ENCODE data around the gene SPATA46.

Gene SPATA46

DNA sequence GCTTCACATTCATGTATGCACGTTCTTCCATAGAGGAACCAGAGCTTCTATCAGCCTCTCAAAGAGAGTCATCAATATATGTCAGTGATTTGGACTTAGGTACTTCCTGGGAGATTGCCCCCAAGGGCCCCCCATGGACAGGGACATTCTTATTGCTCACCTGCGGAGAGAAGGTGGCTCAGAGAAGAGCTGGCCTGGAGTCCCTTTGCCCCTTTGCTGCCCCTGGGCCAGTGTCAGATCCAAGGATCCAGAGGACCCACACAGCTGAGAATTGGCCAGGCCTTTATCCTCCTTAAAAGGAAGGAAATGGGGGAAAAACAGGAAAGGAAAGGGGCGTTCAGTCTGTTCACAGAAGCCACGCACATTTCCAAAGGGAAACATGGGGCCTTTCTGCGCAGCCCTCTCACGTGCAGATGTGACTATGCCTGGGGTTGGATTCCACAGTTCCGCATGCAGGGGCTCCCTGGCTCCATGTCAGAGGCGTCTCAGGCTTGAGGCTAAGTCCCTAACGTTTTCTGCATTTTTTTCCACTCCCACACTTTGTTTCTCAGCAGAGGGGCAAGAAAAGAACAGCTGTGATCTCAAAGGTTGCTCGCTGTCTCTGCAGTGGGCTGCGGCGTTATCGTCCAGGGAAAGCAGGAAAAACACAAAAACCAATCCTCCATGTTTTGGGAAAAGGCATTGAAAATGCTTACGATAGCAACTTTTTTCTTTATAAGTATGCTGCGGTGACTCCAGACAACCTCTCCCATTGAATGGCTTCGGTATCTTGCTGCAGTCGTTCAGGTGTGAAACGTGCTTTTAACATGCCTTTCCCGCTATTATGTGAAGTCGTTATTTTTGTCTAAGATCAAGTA is 10.8 kb upstream of the SPATA46 start:
- H3K4me3 ChIP-seq (ENCODE audit: low read depth, low read length), result no peak overlapping the region
- TF ChIP-seq, protein P1, sequence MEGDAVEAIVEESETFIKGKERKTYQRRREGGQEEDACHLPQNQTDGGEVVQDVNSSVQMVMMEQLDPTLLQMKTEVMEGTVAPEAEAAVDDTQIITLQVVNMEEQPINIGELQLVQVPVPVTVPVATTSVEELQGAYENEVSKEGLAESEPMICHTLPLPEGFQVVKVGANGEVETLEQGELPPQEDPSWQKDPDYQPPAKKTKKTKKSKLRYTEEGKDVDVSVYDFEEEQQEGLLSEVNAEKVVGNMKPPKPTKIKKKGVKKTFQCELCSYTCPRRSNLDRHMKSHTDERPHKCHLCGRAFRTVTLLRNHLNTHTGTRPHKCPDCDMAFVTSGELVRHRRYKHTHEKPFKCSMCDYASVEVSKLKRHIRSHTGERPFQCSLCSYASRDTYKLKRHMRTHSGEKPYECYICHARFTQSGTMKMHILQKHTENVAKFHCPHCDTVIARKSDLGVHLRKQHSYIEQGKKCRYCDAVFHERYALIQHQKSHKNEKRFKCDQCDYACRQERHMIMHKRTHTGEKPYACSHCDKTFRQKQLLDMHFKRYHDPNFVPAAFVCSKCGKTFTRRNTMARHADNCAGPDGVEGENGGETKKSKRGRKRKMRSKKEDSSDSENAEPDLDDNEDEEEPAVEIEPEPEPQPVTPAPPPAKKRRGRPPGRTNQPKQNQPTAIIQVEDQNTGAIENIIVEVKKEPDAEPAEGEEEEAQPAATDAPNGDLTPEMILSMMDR (IDR thresholded peaks at IDR 0.05; ENCODE audit: low read depth, low read length), result no peak
- in situ Hi-C loops (cut with HindIII; ENCODE audit: low sequenced_read_pairs), result no loop called here
- DNase-seq (ENCODE audit: low read depth, low spot score), result no peak

DNA sequence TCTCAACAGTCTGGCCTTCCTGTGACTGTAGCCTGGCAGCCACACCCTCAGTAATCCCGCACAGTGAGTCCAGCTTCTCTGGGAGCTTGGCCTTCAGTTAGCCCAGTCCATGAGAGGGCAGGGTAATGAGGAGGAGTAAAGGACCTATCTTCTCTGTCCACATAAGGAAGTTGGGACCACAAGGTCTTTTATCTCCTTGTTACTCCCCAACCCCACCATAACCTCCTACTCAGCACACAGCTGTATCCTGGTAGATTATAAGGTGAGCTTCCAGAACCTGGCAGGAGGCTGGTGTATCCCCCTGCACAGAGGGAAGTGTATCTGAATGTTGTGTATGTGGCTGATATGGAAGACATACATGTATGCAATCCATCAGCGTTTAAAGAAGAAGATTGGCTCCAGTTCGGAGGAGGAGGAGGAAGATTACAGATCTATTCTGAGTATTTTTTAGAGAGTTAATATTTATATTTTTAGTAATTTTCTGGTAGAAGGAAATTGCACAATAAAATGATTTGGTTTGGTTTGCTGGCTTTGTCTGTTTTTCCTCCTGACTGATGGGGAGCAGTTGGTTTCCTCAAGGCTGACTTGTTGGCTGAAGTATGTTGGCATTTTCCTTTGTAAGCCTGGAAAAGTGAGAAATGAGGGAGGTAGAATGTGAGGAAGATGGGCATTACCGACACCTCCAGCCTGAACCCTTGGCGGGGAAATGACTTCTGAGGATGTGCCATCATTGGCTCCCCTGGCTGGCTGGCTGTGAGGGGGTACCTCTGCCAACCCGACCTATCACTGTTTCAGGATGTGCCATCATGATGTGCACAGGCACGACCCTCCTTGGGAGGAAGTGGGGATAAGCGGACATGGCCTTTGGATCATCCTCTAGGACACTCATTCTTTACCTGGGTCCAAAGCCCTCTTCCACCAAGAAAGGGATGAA is 9.9 kb upstream of the SPATA46 start:
- in situ Hi-C loops (cut with HindIII; ENCODE audit: low sequenced_read_pairs), result no loop called here
- TF ChIP-seq, protein P1 (IDR thresholded peaks at IDR 0.05; ENCODE audit: low read depth, low read length), result no peak

DNA sequence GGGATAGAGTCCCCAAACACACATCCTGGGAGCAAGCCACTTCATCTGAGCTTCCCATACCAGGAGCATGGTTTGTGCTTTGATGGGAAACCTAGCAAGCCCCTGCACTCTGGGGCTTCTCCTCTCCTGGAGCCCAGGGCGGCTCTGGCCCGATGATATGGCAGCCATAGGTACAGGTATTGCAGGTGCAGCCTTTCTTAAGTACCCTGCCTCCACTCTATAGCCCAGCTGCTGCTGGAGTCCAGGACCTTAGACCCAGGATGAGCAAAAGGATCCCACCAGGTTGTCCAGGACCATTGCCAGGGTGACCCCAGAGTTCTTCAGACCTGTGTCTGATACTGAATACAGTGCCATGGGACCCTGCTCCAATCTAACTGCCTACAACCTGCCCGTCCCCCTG is 9.0 kb upstream of the SPATA46 start:
- in situ Hi-C loops (cut with HindIII; ENCODE audit: low sequenced_read_pairs), result no loop called here
- no peak overlapping the region for H3K4me3 ChIP-seq (ENCODE audit: low read depth, low read length)
- TF ChIP-seq, protein P1 (IDR thresholded peaks at IDR 0.05; ENCODE audit: low read depth, low read length), result no peak
- no peak for DNase-seq (ENCODE audit: low read depth, low spot score)

More for the DNA sequence above, 9.9 kb upstream of the SPATA46 start:
- no peak overlapping the region for H3K4me3 ChIP-seq (ENCODE audit: low read depth, low read length)
- no peak for DNase-seq (ENCODE audit: low read depth, low spot score)

DNA sequence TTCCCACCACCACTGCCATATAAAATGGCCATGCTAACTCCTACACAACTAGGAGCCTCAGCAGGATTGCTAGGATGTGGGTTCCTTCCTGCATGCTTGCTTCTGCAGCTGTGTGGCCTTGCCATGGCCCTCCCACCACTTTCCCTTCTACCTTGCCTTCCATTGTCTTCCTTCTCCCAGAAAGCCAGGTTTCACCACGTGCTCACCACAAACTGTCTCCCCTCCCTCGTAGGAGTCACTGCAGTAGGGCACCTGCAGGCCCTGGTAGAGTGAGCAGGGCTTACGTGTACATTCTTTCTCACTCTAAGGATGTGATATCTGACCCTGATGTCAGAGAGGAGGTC is 8.6 kb upstream of the SPATA46 start:
- H3K4me3 ChIP-seq (ENCODE audit: low read depth, low read length), result no peak overlapping the region
- TF ChIP-seq, protein P1 (IDR thresholded peaks at IDR 0.05; ENCODE audit: low read depth, low read length), result no peak
- no peak for DNase-seq (ENCODE audit: low read depth, low spot score)
- in situ Hi-C loops (cut with HindIII; ENCODE audit: low sequenced_read_pairs), result no loop called here

DNA sequence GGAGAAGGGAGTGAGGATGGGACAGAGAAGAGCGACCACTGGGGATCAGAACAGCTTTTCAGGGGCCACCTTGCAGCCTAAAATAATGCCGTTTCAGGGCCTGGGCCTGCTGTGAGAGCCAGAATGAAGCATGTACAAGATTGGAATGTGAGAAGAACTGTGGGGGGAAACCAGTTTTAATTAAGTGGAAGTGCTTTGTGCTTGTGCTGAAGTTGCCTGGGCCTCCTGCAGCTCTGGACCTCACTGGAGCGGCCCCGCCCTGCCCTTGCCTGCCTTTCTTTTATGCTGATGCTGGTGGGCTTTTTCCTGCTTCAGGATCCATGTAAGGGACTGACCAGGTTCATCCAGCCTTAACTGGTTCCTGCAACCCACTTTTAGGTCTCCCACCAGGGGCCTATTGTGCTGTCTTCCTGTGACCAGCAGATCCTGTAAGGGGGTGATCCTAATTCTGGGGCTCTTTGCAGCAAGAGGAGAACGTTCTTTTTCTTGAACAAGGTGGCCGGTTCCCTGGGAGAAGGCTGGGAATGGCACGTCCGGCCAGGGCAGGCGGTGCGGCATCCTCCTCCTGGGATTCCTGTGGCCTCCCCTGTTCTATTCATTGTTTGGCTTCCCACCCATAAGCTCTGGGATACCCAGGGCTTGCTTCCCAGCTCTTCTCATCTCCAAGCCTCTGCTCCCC is 8.1 kb upstream of the SPATA46 start:
- in situ Hi-C loops (cut with HindIII; ENCODE audit: low sequenced_read_pairs), result no loop called here
- DNase-seq (ENCODE audit: low read depth, low spot score), result no peak
- no peak overlapping the region for H3K4me3 ChIP-seq (ENCODE audit: low read depth, low read length)
- TF ChIP-seq, protein P1 (IDR thresholded peaks at IDR 0.05; ENCODE audit: low read depth, low read length), result no peak

DNA sequence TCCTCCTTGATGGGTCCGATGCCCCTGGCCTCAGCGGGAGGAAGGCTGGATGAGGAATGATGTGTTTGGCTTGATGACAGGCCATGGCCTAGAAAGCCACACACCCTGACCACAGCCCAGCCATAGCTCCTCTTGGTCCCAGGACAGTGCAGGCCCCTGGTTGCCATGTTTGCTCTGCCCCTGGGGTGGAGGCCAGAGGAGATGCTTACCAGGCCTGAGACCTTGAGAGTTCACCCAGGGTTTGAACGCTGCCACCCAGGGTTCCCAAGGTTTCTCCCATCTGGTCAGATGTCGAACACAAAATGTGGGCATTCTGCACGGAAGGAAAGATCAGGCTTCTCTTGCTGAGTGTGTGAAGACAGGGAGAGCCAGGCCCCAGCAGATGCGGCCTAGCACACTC is 7.5 kb upstream of the SPATA46 start:
- no peak for DNase-seq (ENCODE audit: low read depth, low spot score)
- TF ChIP-seq, protein P1 (IDR thresholded peaks at IDR 0.05; ENCODE audit: low read depth, low read length), result no peak
- H3K4me3 ChIP-seq (ENCODE audit: low read depth, low read length), result no peak overlapping the region
- in situ Hi-C loops (cut with HindIII; ENCODE audit: low sequenced_read_pairs), result no loop called here
